Stimulated activated CD4-positive, alpha-beta T cell treated with anti-CD3 and anti-CD28 coated beads, Interleukin-15, amount 100 ng/mL, for 1 hour (primary cell): ENCODE measurements around the gene DUX4.
"Not testable (repeated sequence)": the region's sequence is repeated elsewhere in the genome, so short reads cannot be mapped to it uniquely, and the experiment has no call there.

Experiments used
- DNase-seq, 2 donors: peaks; one replicate each; pipeline ENCODE4 v3.0.0-alpha.2; 2020; ENCODE audit warnings: low read depth in 1 of 2, low spot score in 1 of 2

DUX4 gene

DNA sequence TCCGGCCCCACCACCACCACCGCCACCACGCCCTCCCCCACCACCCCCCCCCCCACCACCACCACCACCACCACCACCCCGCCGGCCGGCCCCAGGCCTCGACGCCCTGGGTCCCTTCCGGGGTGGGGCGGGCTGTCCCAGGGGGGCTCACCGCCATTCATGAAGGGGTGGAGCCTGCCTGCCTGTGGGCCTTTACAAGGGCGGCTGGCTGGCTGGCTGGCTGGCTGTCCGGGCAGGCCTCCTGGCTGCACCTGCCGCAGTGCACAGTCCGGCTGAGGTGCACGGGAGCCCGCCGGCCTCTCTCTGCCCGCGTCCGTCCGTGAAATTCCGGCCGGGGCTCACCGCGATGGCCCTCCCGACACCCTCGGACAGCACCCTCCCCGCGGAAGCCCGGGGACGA is at the start of gene DUX4:
Gene DUX4, plus strand, starts transcription at position 347 of the 400 bp plus-strand sequence. Its CDS starts 0 bp downstream, at position 347.
- DNase-seq, result not testable (repeated sequence)

- DNase-seq, result not testable (repeated sequence)
Observed at GRCh38 chr4:190175436-190175835, 1.9 kb downstream of the DUX4 start.

DNA sequence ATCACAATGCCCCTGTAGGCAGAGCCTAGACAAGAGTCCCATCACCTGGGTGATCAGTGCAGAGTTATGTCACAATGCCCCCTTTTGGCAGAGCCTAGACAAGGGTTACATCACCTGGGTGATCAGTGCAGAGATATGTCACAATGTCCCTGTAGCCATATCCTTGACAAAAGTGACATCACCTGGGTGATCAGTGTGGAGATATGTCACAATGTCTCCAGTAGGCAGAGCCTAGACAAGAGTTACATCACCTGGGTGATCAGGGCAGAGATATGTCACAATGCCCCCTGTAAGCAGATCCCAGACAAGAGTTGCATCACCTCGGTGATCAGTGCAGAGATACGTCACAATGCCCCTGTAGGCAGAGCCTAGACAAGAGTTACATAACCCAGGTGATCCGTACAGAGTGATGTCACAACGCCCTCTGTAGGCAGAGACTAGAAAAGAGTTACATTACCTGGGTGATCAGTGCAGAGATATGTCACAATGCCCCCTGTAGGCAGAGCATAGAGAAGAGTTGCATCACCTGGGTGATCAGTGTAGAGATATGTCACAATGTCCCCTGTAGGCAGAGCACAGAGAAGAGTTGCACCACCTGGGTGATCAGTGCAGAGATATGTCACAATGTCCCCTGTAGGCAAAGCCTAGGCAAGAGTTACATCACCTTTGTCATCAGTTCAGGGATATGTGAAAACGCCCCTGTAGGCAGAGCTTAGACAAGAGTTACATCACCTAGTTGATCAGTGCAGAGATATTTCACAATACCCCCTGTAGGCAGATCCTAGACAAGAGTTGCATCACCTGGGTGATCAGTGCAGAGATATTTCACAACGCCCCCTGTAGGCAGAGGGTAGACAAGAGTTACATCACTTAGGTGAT is 4.4 kb downstream of the DUX4 start:
- DNase-seq, result not testable (repeated sequence)

GRCh38 chr4:190178606-190178990 is 5.0 kb downstream of the DUX4 start:
- not testable (repeated sequence) for DNase-seq

DNA sequence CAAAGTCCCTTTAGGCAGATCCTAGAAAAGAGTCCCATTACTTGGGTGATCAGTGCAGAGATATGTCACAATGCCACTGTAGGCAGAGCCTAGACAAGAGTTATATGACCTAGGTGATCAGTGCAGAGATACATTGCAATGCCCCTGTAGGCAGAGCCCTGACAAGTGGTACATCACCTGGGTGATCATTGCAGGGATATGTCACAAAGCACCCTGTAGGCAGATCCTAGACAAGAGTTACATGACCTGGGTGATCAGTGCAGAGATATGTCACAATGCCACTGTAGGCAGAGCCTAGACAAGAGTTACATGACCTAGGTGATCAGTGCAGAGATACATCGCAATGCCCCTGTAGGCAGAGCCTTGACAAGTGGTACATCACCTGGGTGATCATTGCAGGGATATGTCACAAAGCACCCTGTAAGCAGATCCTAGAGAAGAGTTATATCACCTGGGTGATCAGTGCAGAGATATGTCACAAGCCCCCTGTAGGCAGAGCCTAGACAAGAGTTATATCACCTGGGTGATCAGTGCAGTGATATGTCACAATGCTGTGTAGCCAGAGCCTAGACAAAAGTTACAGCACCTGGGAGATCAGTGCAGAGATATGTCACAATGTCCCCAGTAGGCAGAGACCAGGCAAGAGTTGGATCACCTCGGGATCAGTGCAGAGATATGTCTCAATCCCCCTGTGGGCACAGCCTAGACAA is 5.6 kb downstream of the DUX4 start:
- DNase-seq, result not testable (repeated sequence)

DNA sequence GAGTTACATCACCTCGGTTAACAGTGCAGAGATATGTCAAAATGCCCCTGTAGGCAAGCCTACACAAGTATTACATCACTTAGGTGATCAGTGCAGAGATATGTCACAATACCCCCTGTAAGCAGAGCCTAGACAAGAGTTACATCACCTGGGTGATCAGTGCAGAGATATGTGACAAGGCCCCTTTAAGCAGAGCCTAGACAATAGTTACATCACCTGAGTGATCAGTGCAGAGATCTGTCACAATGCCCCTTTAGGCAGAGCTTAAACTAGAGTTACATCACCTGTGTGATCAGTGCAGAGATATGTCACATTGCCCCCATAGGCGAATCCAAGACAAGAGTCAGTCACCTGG is 6.1 kb downstream of the DUX4 start:
- DNase-seq, result not testable (repeated sequence)

GRCh38 chr4:190180947-190181346 is 7.4 kb downstream of the DUX4 start:
- not testable (repeated sequence) for DNase-seq

GRCh38 chr4:190181481-190182100 is 8.0 kb downstream of the DUX4 start:
- DNase-seq, result not testable (repeated sequence)

DNA sequence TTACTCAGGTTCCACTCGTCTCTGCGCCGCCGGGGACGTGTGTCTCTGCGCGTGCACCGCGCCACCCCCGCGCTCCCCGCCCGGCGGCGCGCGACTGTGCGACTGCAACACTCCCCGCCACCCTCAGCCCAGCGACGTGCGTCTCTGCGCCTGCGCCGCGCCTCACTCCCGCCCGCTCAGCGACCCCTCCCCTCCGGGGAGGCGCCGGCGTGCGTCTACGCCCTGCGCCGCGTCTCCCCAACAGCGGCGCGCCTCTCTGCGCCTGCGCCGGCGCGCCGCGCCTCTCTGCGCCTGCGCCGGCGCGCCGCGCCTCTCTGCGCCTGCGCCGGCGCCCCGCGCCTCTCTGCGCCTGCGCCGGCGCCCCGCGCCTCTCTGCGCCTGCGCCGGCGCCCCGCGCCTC is 29.9 kb downstream of the DUX4 start:
- DNase-seq, result not testable (repeated sequence)
